Right lobe of liver (tissue), 4 donors: ENCODE data around the gene CNIH2.

ENCODE experiments used
- CTCF ChIP-seq, 4 donors: fragments of 200-600 bp in 3 of 4; fragments of 450-650 bp in 1 of 4; IDR thresholded peaks; one replicate each; pipeline versions ENCODE4 v1.5.1 to v1.8.0; 2016 to 2022; ENCODE audit warnings: antibody characterized with exemption in 4 of 4, mild to moderate bottlenecking in 2 of 4
- POLR2A ChIP-seq: fragments of 450-650 bp; IDR thresholded peaks from one replicate; pipeline ENCODE4 v1.6.1; 2017; ENCODE audit warnings: antibody characterized with exemption, mild to moderate bottlenecking
- donor health status: DM: no; HTN: no; CAD: no.
- donor health status: DM: no; HTN: no; CAD: no.
- donor health status: DM: no; HTN: yes; CAD: no.

- TF ChIP-seq CTCF (IDR thresholded peaks at IDR 0.05) = no peak
- TF ChIP-seq POLR2A = no peak
Observed at GRCh38 chr11:66279092-66279734, 1.2 kb downstream of the CNIH2 start.
